Measurements from ENCODE around the gene PDXK.

The PDXK gene

DNA sequence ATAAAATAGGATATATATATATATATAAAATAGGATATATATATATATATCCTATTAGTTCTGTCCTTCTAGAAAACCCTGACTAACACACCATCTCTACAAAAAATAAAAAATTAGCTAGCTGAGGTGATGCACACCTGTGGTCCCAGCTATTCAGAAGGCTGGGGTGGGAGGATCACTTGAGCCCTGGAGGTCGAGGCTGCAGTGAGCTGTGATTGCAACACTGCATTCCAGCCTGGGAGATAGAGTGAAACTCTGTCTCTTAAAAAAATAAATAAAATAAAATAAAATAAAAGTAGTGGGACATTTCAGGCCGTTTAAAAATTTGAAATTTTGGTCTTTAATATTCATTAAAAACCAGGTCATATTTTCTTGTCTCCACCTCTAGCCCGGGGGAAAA lies 66.2 kb downstream of the PDXK start:
- DNase-seq, result no peak

DNA sequence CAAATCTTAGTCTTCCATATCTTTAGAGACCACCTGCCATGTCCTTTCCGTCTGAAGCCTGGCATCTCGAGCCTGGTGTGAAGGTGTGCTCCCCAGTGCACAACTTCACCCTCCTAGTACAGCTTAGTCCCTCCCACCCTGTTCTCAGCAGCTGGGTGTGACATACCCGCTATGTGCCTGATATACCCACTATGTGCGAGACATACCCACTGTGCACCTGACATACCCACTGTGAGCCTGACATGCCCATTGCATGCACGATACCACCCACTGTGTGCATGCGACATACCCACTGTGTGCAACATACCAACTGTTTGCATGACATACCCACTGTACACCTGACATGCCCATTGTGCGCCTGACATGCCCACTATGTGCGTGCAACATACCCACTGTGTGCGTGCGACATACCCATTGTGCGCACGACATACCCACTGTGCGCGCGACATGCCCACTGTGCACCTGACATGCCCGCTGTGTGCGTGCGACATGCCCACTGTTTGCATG lies 67.4 kb downstream of the PDXK start:
- DNase-seq, result no peak

DNA sequence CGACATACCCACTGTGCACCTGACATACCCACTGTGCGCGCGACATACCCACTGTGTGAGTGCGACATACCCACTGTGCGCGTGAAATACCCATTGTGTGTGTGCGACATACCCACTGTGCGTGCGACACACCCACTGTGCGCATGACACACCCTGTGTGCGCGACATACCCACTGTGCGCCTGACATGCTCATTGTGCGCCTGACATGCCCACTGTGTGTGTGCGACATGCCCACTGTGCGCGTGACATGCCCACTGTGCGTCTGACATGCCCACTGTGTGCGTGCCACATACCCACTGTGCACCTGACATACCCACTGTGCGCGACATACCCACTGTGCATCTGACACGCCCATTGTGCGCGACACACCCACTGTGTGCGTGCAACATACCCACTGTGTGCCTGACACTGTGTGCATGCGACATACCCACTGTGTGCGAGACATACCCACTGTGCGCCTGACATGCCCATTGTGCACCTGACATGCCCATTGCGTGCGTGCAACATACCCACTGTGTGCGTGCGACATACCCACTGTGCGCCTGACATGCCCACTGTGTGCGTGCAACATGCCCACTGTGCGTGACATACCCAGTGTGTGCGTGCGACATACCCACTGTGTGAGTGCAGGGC lies 68.0 kb downstream of the PDXK start:
- DNase-seq, result no peak

DNA sequence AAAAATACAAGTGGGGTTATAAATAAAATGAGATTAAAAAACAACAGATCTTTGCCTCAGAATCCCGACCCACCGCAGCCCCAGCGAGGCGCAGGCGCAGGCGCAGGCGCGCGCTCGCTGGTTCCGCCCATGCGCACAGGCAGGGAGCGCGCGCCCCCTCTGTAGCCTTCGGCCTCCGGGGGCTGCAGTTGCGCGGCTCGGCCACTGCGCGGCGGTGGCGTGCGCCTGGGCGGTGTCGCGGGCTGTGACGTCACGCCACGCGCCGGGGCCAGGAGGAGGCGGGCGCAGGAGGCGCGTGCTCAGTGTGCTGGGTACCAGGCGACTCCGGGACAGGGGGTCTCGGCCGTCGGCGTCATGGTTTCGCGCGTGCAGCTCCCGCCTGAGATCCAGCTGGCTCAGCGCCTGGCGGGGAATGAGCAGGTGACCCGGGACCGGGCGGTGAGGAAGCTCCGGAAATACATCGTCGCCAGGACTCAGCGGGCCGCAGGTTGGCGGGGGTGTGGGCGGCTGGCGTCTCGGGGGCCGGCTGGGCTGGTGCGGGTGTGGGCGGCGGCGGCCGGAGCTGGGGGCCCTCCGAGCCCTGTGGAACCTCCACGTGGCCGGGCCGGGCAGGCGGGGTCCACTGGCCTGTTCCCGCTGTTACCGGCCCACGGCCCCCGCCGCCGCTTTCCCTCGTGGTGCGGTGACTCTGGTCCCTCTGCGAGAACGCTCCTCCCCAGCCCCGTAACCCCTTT lies 70.5 kb downstream of the PDXK start, which contains the start of gene RRP1:
Gene RRP1 (plus strand): TSS at position 302 of the 734 bp plus-strand sequence. CDS start 53 bp downstream, at position 355.
- peak; percentile 97 for DNase-seq

DNA sequence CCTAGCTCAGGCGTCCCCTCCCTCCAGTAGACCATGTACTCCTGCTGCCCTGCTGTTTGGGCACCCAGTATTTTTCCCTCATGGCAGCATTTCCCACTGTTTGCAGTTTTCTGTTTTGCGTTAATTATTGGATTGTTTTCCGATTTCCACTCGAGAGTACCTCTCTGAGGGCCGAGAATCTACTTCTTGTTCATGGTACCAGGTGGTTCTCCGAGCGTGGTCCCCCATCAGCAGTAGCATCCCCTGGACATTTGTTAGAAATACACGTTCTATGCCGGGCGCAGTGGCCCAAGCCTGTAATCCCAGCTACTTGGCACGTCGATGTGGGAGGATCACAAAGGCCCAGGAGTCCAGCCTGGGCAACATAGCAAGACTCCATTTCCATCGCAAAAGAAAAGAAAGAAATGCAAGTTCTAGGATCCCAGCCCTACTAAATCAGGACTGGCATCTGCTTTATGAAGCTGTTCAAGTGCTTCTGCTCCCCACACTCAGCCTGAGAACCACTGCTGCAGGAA lies 71.1 kb downstream of the PDXK start:
- no peak for DNase-seq

DNA sequence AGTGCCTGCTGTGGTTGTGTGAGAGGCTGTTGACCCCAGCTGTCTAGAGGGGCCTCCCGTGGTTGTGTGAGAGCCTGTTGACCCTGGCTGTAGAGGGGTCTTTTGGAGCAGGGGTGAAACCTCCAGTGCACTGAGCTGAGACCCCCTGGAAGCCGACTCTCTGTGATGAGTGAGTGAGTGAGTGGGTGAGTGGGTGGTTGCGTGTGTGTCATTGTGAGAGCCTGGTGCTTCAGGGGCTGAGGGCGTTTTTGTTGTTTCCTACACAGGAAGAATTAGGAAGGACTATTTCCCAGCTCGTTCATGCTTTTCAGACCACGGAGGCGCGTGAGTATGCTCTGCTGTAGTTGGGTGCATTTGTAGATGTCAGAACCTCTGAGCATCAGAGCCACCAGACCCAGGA lies 73.5 kb downstream of the PDXK start:
- no peak for DNase-seq

DNA sequence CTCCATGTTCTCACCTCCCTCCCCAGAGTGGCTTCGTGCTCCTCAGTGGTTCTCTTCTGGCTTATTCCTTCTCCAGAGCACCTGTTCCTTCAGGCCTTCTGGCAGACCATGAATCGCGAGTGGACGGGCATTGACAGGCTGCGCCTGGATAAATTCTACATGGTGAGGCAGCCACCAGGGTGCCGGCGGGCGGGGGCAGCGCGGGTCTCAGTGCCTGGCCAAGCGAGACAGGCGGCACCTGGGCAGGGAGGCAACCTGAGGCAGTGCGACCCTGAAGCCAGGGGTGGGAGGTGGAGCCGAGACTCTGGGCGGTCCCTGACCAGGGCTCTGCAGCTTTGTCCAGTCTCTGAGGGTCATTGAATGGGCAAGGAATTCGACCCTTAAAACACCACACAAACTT lies 74.3 kb downstream of the PDXK start:
- DNase-seq, result no peak

DNA sequence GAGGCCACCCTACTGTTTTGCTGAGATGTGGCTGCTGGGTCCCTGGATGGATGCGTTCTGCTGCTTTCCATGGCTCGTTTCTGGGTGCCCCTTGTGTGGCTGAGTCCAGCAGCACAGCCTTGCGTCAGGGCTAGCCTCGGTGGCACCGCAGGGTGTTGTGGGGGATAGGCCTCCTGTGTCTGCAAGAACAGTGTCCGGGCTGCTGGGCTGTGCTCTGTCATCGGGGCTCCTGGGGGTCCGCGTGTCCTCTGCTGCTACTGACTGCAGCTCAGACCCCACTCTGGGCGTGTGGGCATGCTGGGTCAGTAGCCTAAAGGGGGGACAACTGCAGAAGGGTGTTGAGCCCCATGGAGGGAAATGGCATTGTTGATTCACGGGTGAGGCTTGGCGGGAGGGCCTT lies 75.4 kb downstream of the PDXK start:
- no peak for DNase-seq

DNA sequence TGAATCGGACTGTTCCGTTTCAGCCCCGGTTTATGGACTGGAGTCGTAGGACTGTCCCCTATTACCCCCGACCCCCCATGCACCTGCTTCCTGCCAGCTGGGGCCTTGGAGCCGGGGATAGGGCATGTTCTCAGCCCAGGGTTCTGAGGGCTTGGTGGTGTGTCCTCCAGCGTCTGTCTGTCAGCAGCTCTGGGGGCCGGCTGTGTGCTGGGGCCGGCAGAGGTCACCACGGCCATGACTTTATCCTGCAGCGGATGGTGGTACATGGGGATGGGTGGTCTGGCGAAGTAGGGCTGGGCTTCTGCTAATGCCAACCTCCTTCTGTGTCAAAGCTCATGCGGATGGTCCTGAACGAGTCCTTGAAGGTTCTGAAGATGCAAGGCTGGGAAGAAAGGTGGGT lies 75.9 kb downstream of the PDXK start:
- DNase-seq, result no peak

DNA sequence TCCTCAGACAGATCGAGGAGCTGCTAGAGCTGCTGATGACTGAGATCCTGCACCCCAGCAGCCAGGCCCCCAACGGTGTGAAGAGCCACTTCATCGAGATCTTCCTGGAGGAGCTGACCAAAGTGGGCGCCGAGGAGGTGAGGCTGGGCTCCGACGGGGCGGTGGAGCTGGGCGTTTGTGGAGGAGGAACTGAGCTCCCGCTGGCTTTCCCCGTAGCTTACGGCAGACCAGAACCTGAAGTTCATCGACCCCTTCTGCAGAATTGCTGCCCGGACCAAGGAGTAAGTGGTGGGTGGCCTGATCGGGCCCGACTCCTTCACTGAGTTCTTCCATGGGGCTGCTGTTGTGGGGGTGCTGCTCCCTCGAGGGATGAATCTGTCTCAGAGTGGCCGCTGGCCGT lies 78.5 kb downstream of the PDXK start:
- no peak for DNase-seq

DNA sequence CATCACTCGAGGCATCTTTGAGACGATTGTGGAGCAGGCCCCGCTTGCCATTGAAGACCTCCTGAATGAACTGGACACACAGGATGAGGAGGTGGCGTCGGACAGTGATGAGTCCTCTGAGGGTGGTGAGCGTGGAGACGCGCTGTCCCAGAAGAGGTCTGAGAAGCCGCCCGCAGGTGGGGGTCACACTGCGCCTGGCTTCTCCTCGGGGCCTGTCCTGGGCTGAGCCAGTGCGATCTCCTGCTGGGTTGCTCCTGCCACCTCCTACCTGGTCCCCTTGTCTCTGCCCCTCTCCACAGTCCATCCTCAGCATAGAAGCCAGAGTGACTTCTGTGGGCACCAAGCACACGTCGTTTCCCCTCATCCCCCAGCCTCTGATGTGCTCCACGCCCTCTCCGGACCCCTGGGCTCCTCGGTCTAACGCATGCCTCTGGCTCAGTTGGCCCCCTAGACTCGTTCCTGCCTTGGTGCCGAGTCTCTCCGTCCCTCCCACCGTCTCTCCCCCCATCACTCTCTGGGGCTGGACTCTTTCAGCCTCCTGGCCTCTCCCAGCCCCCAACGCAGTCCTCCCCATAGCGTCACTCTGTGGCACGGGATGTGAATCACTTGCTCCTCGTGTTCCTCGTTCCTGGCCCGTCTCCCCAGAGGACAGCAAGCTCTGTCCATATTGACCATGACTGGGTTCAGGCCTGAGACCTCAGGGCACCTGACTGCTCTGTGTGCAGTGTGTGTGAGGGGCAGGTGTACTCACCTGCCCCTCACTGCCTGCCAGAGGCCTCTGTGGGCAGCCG lies 79.2 kb downstream of the PDXK start:
- no peak for DNase-seq

DNA sequence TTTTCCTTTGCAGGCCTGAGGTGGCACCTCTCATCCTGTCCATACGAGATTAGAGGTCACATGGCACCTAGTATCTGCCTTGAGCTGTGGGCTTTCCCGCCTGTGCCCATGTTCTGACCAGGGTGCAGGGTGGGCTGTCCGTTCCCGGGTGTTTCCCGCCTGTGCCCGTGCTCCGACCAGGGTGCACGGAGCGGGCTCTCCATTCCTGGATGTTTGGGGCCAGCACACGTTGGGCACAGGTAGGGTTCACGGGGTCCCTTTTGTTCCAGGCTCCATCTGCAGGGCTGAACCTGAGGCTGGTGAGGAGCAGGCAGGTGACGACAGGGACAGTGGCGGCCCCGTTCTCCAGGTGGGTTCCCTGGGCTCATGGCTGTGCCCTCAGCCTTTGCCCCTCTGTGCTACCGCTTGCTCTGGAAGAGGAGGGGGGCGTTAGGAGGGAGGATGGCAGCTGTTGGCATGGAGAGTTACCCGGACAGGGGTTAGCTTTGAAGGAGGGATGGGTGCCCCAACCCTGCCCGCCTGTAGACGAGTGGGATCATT lies 80.4 kb downstream of the PDXK start:
- DNase-seq, result no peak

DNA sequence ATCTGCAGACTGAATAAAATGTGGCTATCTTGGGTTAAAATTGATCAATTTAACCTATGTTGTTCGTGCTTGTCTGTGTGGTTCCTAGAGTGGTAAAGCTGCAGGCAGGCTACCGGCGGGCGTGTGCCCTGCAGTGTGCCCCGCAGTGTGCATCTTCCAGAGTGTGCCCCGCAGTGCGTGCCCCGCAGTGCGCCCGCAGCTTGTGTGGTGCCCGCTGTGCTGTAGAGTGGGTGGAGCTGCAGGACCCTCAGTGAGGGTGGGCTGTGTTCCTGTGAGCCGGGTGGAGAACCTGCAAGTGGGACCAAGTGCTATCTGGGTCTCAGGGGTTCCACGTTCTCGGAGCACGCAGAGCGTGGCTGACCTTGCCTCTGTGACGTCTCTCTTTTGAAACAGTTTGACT lies 81.2 kb downstream of the PDXK start:
- no peak for DNase-seq

DNA sequence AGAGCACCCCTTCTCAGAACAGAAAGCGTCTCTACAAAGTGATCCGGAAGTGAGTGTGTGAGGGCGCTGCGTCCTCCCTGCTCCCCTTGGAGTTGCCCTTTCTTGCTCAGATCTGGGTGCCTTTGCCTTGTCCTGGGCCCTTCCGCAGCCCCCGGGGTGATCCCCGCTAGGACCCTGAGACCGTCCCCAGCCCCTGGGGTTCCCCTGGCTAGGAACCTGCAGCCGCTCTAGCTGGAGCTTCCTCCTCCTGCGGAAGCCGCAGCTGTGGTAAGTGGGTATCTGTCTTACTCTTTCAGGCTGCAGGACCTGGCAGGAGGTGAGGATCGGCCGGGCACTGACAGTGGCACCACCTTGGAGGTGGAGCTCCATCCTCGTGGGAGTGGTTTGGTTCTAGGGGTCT lies 81.6 kb downstream of the PDXK start:
- DNase-seq, result no peak

DNA sequence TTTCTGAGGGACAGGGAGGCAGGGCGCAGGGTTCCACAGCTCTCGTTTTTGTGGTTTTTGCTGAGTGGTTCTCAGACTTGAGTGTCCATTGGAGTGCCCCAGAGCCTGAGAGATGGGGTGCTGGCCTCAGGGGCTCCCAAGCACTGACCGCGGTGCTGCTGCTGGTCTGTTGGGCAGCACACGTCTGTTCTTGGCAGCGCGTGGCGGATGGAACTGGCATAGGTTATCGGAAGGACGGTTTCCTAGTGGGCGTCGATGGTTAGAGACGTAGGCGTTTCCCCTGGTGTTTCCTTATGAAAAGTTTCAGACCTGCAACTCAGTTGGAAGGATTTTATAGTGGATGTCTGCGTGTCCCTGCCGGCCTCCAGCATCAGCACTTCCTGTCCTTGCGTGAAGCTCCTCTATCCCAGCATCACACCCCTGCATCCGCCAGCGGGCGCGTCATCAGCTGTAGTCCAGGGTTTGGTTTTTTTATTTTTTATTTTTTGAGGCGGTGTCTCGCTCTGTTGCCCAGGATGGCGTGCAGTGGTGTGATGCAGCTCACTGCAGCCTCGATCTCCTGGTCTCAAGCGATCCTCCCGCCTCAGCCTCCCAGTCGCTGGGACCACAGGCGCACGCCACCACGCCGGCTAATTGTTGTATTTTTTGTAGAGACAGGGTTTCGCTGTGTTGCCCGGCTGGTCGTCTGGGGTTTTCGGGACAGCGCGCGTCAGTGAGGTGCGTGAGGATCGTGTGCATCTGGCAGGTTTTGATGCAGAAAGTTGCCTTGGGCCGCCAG lies 82.3 kb downstream of the PDXK start:
- DNase-seq, result no peak

DNA sequence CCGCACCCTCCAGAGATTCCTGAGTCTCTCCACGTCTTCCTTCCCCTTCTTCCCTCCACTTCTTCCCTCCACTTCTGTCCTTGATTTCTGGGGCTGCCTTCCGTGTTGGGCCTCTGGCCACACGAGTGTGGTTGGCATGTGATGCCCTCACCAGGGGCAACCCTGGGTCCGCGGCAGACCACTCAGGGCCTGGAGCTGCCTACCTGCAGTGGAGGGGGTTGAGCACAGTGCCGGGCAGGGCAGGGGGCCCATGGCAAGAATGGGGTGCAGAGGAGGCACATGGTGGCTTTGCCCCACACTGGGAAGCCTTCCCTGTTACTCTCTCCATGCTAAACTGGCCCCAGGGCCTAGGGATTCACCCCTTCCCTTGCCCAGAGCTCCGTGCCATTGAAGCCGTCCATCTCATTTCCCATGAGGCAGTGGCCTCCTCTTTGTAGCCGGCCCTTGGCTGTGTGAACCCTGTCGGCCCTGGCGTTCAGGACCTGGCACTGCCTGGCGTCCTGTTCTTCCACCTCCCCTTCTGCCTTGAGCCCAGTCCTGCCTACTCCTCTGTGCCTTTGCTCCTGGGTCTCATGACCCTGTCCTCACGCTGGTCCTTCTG lies 83.9 kb downstream of the PDXK start:
- no peak for DNase-seq

DNA sequence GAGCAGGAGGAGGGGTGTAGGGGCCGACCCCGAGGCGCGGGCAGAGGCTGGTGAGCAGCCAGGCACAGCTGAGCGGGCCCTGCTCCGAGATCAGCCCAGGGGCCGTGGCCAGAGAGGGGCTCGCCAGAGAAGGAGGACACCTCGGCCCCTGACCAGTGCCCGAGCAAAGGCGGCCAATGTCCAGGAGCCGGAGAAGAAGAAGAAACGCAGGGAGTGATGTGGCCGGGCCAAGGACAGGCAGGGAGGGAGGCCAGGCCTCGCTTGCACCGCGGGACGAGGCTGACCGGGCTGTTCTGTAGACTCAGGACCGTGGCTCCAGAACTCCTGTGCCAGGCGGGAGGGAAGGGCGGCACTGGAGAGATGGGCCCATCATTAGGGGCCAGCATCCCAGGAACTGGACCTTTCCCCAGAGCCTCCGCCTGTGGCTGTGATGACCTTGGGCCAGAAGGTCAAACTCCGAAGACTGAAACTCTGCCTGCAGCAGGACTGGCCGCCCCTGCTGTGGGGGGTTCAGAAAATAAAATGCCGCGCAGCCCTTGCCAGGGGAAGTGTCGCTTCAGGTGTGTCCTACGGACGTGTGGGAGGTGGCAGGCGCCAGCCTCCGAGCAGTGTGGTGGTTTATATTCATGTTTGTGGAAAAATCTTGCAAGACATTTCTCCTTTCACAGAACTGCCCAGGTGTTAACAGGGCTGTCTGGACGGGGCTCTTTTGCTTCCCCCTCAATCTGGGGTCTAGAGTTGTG lies 84.8 kb downstream of the PDXK start:
- DNase-seq, result no peak

DNA sequence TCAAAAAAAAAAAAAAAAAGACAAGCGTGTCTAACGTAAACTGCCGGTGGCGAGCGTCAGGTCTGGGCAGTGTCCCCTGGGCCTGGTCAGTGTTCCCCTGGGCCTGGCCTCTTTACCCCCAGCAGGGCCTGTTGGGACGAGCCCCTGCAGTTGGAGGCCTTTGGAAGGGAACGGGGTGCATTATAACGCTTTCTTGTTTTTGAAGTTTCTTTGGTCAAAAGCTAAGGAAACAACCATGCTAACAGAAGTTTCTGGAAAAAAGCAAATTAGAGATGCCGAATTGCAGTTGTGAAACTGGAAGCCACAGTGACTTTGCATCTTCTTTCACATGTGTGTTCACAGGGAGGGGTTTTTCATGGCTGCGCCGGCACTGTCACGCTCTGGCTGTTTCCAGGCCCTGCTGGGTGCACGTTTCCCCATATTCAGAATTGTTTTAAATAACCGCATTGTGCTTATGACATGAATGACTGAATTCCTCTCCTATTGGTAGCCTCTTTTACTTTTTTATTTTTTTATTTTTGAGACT lies 86.4 kb downstream of the PDXK start:
- no peak for DNase-seq

DNA sequence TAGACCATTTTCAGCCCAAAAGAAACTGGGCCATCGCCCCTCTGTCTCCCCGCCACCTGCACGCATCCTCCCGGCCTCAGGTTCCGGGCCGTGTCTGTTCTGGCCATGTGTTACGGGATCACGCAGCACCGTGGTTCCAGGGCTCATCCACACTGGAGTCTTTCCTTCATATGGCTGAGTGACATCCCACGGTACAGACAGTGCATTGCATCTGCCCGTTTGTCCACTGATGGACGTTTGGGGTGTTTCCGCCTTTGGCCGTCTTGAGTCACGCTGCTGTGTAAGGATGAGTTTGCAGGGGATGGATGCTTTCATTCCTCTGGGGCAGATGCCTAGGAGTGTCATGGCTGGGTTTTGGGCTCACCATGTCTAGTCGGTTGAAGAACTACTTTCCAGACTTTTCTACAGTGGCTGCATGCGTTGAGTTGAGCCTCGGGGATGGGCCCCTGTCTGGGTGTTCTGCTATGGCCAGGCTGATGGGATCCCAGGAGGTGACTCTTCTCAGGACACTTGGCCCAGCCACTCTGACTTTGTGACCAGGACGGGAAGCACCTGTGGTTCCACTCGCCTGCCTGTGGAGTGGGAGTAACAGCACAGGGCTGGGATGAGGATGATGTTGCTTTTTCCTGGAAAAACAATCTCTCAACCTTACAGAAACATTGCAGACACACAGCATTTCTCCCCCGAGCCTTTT lies 87.2 kb downstream of the PDXK start:
- DNase-seq, result no peak

DNA sequence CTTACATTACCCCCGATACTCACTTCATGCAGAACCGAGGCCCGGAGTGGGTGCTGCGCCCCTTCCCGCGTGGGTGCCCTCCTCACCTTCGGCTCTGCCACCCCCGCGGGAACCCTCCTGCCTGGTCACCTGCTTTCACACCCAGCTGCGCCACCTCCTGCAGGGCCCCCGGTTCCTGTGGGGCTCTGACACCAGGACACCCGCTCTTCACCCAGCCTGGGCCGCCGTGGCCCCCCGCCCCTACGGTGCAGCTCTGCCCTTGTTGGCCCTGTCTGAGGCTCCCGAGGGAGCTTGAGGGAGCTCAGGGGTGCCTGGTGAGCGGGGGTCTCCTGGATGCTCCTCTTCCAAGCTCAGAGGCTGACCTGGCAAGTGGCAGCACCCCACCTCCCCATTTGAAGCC lies 89.4 kb downstream of the PDXK start:
- no peak for DNase-seq

Data from activated CD4-positive, alpha-beta T cell treated with anti-CD3 and anti-CD28 coated beads, Interleukin-2, Interleukin-6, amounts not matched to agents 100 ng/mL and 50 ng/mL, durations not matched to agents 16 hours and 8 hours (primary cell).